IMR-90 (cell line): ENCODE measurements around the gene PUDP. TPM values are rescaled to one million over a fixed set of nuclear protein-coding genes. Genes with fewer than 3 reads are reported as not detected.

Source experiments
- ATAC-seq: fragments of 200-7000 bp; cut with Tn5 transposase; 2 replicates; pipeline ENCODE4 v1.9.1; 2020; ENCODE audit warnings: low read depth, mild to moderate bottlenecking, moderate library complexity
- BruUV-seq: library from RNA; stranded (reverse); fragments of 400-500 nt; replicated peaks from 2 replicates; lab custom pipeline; 2021; lab: Mats Ljungman, UMichigan
- CTCF ChIA-PET: fragments of 300-600 bp; formaldehyde crosslinking; extraction: SDS; loops from one replicate; lab custom pipeline; 2021; ENCODE audit warnings: antibody characterized with exemption; lab: Yijun Ruan, JAX
- POLR2A ChIA-PET: fragments of 300-600 bp; sonication (Branson Sonifier 250); formaldehyde crosslinking; loops from one replicate; lab custom pipeline; 2022; ENCODE audit warnings: antibody characterized with exemption; ENCODE audit not compliant: unreplicated experiment; lab: Charles Lee
- DNase-seq: peaks from one replicate; pipeline ENCODE4 v3.0.0; 2013
- H2AFZ ChIP-seq: replicated peaks from 2 replicates; pipeline ENCODE3; 2013; ENCODE audit warnings: low read length, mild to moderate bottlenecking; ENCODE audit not compliant: poor library complexity
- H2AK5ac ChIP-seq: 2 replicates; pipeline ENCODE4 v1.6.1; 2013; ENCODE audit warnings: low read depth, low read length, inconsistent platforms
- H2AK9ac ChIP-seq: replicated peaks from 2 replicates; pipeline ENCODE3; 2013; ENCODE audit warnings: mild to moderate bottlenecking, low read depth, low read length, moderate library complexity; ENCODE audit not compliant: poor library complexity
- H2BK120ac ChIP-seq: 2 replicates; pipeline ENCODE4 v1.6.1; 2013; ENCODE audit warnings: low read depth, low read length, inconsistent platforms
- H2BK15ac ChIP-seq: 3 replicates; pipeline ENCODE4 v1.6.1; 2013; ENCODE audit warnings: low read depth, low read length, inconsistent platforms
- H2BK20ac ChIP-seq: 2 replicates; pipeline ENCODE4 v1.6.1; 2013; ENCODE audit warnings: low read depth, mild to moderate bottlenecking, inconsistent platforms, low read length, moderate library complexity
- H2BK5ac ChIP-seq: 2 replicates; pipeline ENCODE4 v1.6.1; 2013; ENCODE audit warnings: mild to moderate bottlenecking, low read depth, low read length, inconsistent platforms; ENCODE audit not compliant: poor library complexity, severe bottlenecking
- H3K14ac ChIP-seq: replicated peaks from 2 replicates; pipeline ENCODE4 v1.6.1; 2013; ENCODE audit warnings: low read depth, low read length, inconsistent platforms
- H3K18ac ChIP-seq: 2 replicates; pipeline ENCODE4 v1.6.1; 2013; ENCODE audit warnings: low read depth, low read length, control low read depth
- H3K23ac ChIP-seq: 2 replicates; pipeline ENCODE4 v1.6.1; 2013; ENCODE audit warnings: low read depth, low read length, inconsistent platforms
- H3K27ac ChIP-seq: 2 replicates; pipeline ENCODE4 v1.5.1; 2013; ENCODE audit warnings: mild to moderate bottlenecking, control low read depth, low read length; ENCODE audit not compliant: insufficient read depth
- H3K27me3 ChIP-seq: 2 replicates; pipeline ENCODE4 v1.6.1; 2013; ENCODE audit warnings: low read length; ENCODE audit not compliant: control insufficient read depth, insufficient read depth
- H3K36me3 ChIP-seq: 2 replicates; pipeline ENCODE4 v1.6.1; 2013; ENCODE audit warnings: low read length, mixed read lengths; ENCODE audit not compliant: control insufficient read depth, insufficient read depth
- H3K4ac ChIP-seq: 2 replicates; pipeline ENCODE4 v1.6.1; 2013; ENCODE audit warnings: low read depth, low read length, inconsistent platforms
- H3K4me1 ChIP-seq: 2 replicates; pipeline ENCODE4 v1.6.1; 2013; ENCODE audit warnings: low read length, mixed read lengths; ENCODE audit not compliant: control insufficient read depth, insufficient read depth
- H3K4me2 ChIP-seq: 2 replicates; pipeline ENCODE4 v1.6.1; 2013; ENCODE audit warnings: low read depth, mild to moderate bottlenecking, control low read depth, low read length, moderate library complexity
- H3K4me3 ChIP-seq: 2 replicates; pipeline ENCODE4 v1.5.1; 2013; ENCODE audit warnings: low read depth, mild to moderate bottlenecking, control low read depth, low read length, moderate library complexity; ENCODE audit not compliant: insufficient read depth
- H3K56ac ChIP-seq: 2 replicates; pipeline ENCODE4 v1.6.1; 2013; ENCODE audit warnings: low read length, inconsistent platforms; ENCODE audit not compliant: insufficient read depth; ENCODE audit errors: extremely low read depth
- H3K79me1 ChIP-seq, 2 experiments: 2 replicates each; pipeline ENCODE4 v1.6.1; 2013; ENCODE audit warnings: low read length in 2 of 2, inconsistent platforms in 1 of 2, low read depth in 1 of 2
- H3K9ac ChIP-seq: 2 replicates; pipeline ENCODE4 v1.6.1; 2013; ENCODE audit warnings: low read depth, low read length, control low read depth
- H3K9me1 ChIP-seq: 2 replicates; pipeline ENCODE4 v1.6.1; 2013; ENCODE audit warnings: low read length, inconsistent platforms; ENCODE audit not compliant: insufficient read depth
- H3K9me3 ChIP-seq: 2 replicates; pipeline ENCODE4 v1.6.1; 2013; ENCODE audit warnings: low read length; ENCODE audit not compliant: control insufficient read depth, insufficient read depth
- H4K20me1 ChIP-seq: 2 replicates; pipeline ENCODE4 v1.6.1; 2013; ENCODE audit warnings: low read length, inconsistent platforms; ENCODE audit not compliant: insufficient read depth
- H4K5ac ChIP-seq: 2 replicates; pipeline ENCODE4 v1.6.1; 2013; ENCODE audit warnings: mild to moderate bottlenecking, low read depth, low read length, control low read depth
- H4K8ac ChIP-seq, 2 experiments: 2 replicates each; pipeline ENCODE4 v1.6.1; 2013; ENCODE audit warnings: low read depth in 2 of 2, low read length in 2 of 2, control low read depth in 1 of 2, inconsistent platforms in 1 of 2
- H4K91ac ChIP-seq: 2 replicates; pipeline ENCODE4 v1.6.1; 2013; ENCODE audit warnings: low read depth, low read length, inconsistent platforms; ENCODE audit not compliant: insufficient read depth
- BHLHE40 ChIP-seq: fragments of 150-350 bp; IDR thresholded peaks from 2 replicates; pipeline ENCODE4 v1.6.1; 2016; ENCODE audit warnings: mild to moderate bottlenecking, low read depth, low read length
- CEBPB ChIP-seq: IDR thresholded peaks from 2 replicates; pipeline ENCODE4 v1.6.1; 2012; ENCODE audit warnings: low read depth, low read length, improper control_type of control experiment
- CHD1 ChIP-seq: IDR thresholded peaks from 2 replicates; pipeline ENCODE4 v1.6.1; 2012; ENCODE audit warnings: low read depth, low read length, improper control_type of control experiment
- CTCF ChIP-seq: conservative IDR thresholded peaks from 2 replicates; pipeline ENCODE4 v1.5.1; 2012; ENCODE audit warnings: mild to moderate bottlenecking, low read depth, low read length, improper control_type of control experiment
- NFE2L2 ChIP-seq: fragments of 150-350 bp; IDR thresholded peaks from 2 replicates; pipeline ENCODE4 v1.6.1; 2016; ENCODE audit warnings: low read depth, mild to moderate bottlenecking, low read length
- SMC3 ChIP-seq: fragments of 150-350 bp; IDR thresholded peaks from 2 replicates; pipeline ENCODE4 v1.6.1; 2016; ENCODE audit warnings: low read depth, mild to moderate bottlenecking, antibody characterized with exemption, low read length, moderate library complexity
- WGBS, 2 experiments: methylation state at CpG; one replicate each; pipeline versions ENCODE4 v1.1.5 to v1.1.7; 2013; ENCODE audit warnings: missing lambda C conversion rate in 2 of 2; ENCODE audit not compliant: insufficient read length in 1 of 2; ENCODE audit errors: extremely low coverage in 2 of 2; 5-methylcytosine and 5-hydroxymethylcytosine counted together
- dilution Hi-C: fragments of 300-500 bp; cut with HindIII; formaldehyde crosslinking; loops from one replicate; pipeline ENCODE4 v1.14.3; 2018; ENCODE audit warnings: low sequenced_read_pairs; ENCODE audit not compliant: unreplicated experiment
- in situ Hi-C: fragments of 300-500 bp; cut with MboI; formaldehyde crosslinking; loops from 3 replicates; pipeline ENCODE4 v1.14.3; 2019; ENCODE audit warnings: low sequenced_read_pairs, inconsistent platforms, mixed read lengths
- intact Hi-C: fragments of 100-400 bp; cut with micrococcal nuclease; formaldehyde crosslinking; loops from 2 replicates; pipeline ENCODE4 v1.10.0; 2022
- polyA plus RNA-seq, 3 experiments: library from polyadenylated mRNA; depleted of rRNA; stranded (reverse); fragments of >200 nt; gene quantifications; 2 replicates each; pipeline ENCODE4 v1.2.3, GENCODE V29; 2012; ENCODE audit warnings: low replicate concordance in 1 of 3
- total RNA-seq: library from RNA; depleted of rRNA; stranded (reverse); fragments of >200 nt; gene quantifications from 2 replicates; pipeline ENCODE4 v1.2.3, GENCODE V29; 2012
- TF ChIP-seq, protein P1 (sequence below): fragments of 150-350 bp; IDR thresholded peaks from 2 replicates; pipeline ENCODE4 v1.6.1; 2016; ENCODE audit warnings: low read depth, mild to moderate bottlenecking, low read length, moderate library complexity, borderline replicate concordance

The PUDP gene
- total and polyA plus RNA-seq, 2 of the 4 experiments (the other 2 are of a cell fraction), result 22.2 to 28.6 TPM

DNA sequence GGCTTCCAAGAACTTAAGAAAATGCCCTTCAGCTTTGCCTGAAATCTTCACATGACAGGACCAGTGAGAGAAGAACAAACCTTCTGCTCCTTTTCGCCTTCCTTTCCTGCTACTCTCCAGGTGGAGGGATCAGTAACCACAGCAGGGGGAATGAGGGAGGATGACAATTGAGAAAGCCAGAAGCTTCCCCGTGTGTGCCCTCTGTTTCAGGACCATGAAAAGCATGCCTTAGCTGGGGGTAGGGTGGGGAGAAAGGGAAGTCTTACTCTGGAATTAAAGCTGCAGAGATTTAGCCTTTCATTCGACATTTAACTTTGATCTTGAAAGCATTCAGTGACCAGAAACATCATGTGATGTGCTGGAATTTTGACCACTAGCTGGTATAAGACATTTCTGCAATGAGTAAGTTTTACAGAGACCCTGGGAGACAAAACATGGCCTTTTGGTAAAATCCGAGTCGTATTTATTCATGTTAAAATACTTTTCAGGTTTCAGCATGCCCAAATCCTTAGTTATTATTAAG, 10.6 kb upstream of the PUDP start:
- H3K4me1 ChIP-seq, result no peaks in the 10 kb centered on the region; the same call in 1 of the 2 replicates
- no peak overlapping the region for H3K23ac ChIP-seq
- no peak overlapping the region for H2BK20ac ChIP-seq
- in situ Hi-C loops (no loop called here), dilution Hi-C loops (no loop called here), intact Hi-C loops (no loop called here)
- no peak overlapping the region for H2BK120ac ChIP-seq
- H3K4ac ChIP-seq, result no peak overlapping the region
- H2BK15ac ChIP-seq, result no peak overlapping the region
- no peak overlapping the region for H3K27ac ChIP-seq
- BruUV-seq, result no TSS peak
- no peaks in the 10 kb centered on the region for H4K20me1 ChIP-seq
- H3K14ac ChIP-seq, result no peak overlapping the region
- WGBS, 2 experiments, result no CpG with 5 or more reads among the region's 5 CpGs
- ChIA-PET POLR2A (no interaction called here), CTCF (no interaction called here)
- no peak overlapping the region for H4K91ac ChIP-seq
- no peak overlapping the region for H2AFZ ChIP-seq
- no peak overlapping the region for H3K9ac ChIP-seq
- H3K4me2 ChIP-seq, result no peak overlapping the region
- no peak overlapping the region for H2AK9ac ChIP-seq
- TF ChIP-seq SMC3 (no peak), BHLHE40 (no peak), CEBPB (no peak), CTCF (no peak), CHD1 (no peak), NFE2L2 (no peak)
- TF ChIP-seq, protein P1, sequence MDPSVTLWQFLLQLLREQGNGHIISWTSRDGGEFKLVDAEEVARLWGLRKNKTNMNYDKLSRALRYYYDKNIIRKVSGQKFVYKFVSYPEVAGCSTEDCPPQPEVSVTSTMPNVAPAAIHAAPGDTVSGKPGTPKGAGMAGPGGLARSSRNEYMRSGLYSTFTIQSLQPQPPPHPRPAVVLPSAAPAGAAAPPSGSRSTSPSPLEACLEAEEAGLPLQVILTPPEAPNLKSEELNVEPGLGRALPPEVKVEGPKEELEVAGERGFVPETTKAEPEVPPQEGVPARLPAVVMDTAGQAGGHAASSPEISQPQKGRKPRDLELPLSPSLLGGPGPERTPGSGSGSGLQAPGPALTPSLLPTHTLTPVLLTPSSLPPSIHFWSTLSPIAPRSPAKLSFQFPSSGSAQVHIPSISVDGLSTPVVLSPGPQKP, result no peak
- ATAC-seq (no peak), DNase-seq (no peak)
- no peak overlapping the region for H4K8ac ChIP-seq
- H3K4me3 ChIP-seq, result no peak overlapping the region
- peaks cover 6% of the 10 kb centered on the region; the same call in 1 of the 2 replicates for H3K27me3 ChIP-seq
- no peaks in the 10 kb centered on the region for H3K9me3 ChIP-seq
- H3K56ac ChIP-seq, result no peak overlapping the region
- H2BK5ac ChIP-seq, result no peak overlapping the region
- H3K9me1 ChIP-seq, result no peaks in the 10 kb centered on the region
- H3K18ac ChIP-seq, result no peak overlapping the region
- H3K79me1 ChIP-seq, result no peaks in the 10 kb centered on the region
- H4K5ac ChIP-seq, result no peak overlapping the region
- H2AK5ac ChIP-seq, result no peak overlapping the region
- no peaks in the 10 kb centered on the region for H3K36me3 ChIP-seq
